ENCODE measurements around the gene IFNA1. TPM values are rescaled to one million over a fixed set of nuclear protein-coding genes. Genes with fewer than 3 reads are reported as not detected.

IFNA1 gene
- total RNA-seq, 1 donor from 2014 or later, result not detected

GRCh38 chr9:21413624-21414023, 26.6 kb upstream of the IFNA1 start:
- no peaks in the 10 kb centered on the region for H3K4me1 Mint-ChIP-seq (ENCODE audit: low read depth)
- no peaks in the 10 kb centered on the region for H3K9me3 Mint-ChIP-seq (ENCODE audit: low read depth)
- H3K4me3 Mint-ChIP-seq (ENCODE audit: low read depth), result no peak overlapping the region
- no peak overlapping the region for H3K27ac Mint-ChIP-seq
- no peaks in the 10 kb centered on the region for H3K36me3 Mint-ChIP-seq (ENCODE audit: insufficient read depth)
- TF ChIP-seq, protein P1, sequence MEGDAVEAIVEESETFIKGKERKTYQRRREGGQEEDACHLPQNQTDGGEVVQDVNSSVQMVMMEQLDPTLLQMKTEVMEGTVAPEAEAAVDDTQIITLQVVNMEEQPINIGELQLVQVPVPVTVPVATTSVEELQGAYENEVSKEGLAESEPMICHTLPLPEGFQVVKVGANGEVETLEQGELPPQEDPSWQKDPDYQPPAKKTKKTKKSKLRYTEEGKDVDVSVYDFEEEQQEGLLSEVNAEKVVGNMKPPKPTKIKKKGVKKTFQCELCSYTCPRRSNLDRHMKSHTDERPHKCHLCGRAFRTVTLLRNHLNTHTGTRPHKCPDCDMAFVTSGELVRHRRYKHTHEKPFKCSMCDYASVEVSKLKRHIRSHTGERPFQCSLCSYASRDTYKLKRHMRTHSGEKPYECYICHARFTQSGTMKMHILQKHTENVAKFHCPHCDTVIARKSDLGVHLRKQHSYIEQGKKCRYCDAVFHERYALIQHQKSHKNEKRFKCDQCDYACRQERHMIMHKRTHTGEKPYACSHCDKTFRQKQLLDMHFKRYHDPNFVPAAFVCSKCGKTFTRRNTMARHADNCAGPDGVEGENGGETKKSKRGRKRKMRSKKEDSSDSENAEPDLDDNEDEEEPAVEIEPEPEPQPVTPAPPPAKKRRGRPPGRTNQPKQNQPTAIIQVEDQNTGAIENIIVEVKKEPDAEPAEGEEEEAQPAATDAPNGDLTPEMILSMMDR (IDR thresholded peaks at IDR 0.05; ENCODE audit: unreplicated experiment), result peak; percentile 31
- no peak for DNase-seq (ENCODE audit: low spot score, unreplicated experiment)
- peaks cover 4% of the 10 kb centered on the region for H3K27me3 Mint-ChIP-seq

- Mint-ChIP-seq H3K27me3 (peaks cover 4% of the 10 kb centered on the region), H3K4me1 (ENCODE audit: low read depth) (no peaks in the 10 kb centered on the region), H3K4me3 (ENCODE audit: low read depth) (no peak overlapping the region), H3K36me3 (ENCODE audit: insufficient read depth) (no peaks in the 10 kb centered on the region), H3K9me3 (ENCODE audit: low read depth) (no peaks in the 10 kb centered on the region), H3K27ac (no peak overlapping the region)
- no peak for DNase-seq (ENCODE audit: low spot score, unreplicated experiment)
- TF ChIP-seq, protein P1 (IDR thresholded peaks at IDR 0.05; ENCODE audit: unreplicated experiment), result no peak
Observed at GRCh38 chr9:21414220-21414940, 25.9 kb upstream of the IFNA1 start.

- Mint-ChIP-seq H3K9me3 (ENCODE audit: low read depth) (no peaks in the 10 kb centered on the region), H3K27me3 (no peaks in the 10 kb centered on the region), H3K36me3 (ENCODE audit: insufficient read depth) (no peaks in the 10 kb centered on the region), H3K4me3 (ENCODE audit: low read depth) (no peak overlapping the region), H3K27ac (no peak overlapping the region), H3K4me1 (ENCODE audit: low read depth) (no peaks in the 10 kb centered on the region)
- TF ChIP-seq, protein P1 (IDR thresholded peaks at IDR 0.05; ENCODE audit: unreplicated experiment), result no peak
- no peak for DNase-seq (ENCODE audit: low spot score, unreplicated experiment)
Observed at GRCh38 chr9:21415493-21416267, 24.6 kb upstream of the IFNA1 start.

DNA sequence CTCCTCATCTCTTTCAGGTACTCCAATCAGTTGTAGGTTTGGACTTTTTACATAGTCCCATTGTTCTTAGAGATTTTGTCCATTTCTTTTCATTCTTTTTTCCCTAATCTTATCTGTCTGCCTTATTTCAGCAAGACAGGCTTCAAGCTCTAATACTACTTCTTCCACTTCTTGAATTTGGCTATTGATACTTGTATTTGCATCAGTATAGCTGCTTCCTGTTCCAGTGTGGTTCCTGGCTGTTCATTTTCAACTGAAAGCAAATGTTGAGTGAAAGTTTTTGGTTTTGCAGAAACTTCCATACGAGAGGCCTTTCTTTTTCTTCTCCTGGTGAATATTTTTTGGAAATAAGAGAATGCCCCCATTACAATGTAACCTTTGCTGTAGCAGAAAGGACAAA, 12.0 kb upstream of the IFNA1 start:
- TF ChIP-seq, protein P1 (IDR thresholded peaks at IDR 0.05; ENCODE audit: unreplicated experiment), result no peak
- Mint-ChIP-seq H3K27ac (no peak overlapping the region), H3K36me3 (ENCODE audit: insufficient read depth) (no peaks in the 10 kb centered on the region)

DNA sequence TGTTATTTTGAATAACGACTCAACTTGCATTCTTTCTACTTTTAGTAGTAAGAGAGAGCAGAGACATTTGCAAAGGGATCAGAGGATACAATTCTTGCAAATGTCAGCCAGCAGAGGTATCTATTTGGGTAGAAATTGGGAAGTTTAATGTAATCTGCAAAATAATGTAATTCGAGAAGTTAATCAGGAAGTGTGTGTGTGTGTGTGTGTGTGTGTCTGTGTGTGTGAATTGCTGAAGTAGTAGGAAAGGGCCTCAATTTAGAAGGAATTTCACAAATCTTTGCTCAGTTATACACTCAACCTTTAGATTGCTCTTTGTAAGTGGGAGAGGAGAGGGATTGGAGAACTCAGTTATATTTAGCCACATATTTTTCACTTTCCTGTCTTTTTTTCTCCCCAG, 11.0 kb upstream of the IFNA1 start:
- Mint-ChIP-seq H3K4me3 (ENCODE audit: low read depth) (no peak overlapping the region), H3K9me3 (ENCODE audit: low read depth) (peaks cover 11% of the 10 kb centered on the region), H3K27ac (no peak overlapping the region), H3K4me1 (ENCODE audit: low read depth) (no peaks in the 10 kb centered on the region), H3K27me3 (no peaks in the 10 kb centered on the region), H3K36me3 (ENCODE audit: insufficient read depth) (no peaks in the 10 kb centered on the region)
- no peak for DNase-seq (ENCODE audit: low spot score, unreplicated experiment)
- TF ChIP-seq, protein P1 (IDR thresholded peaks at IDR 0.05; ENCODE audit: unreplicated experiment), result no peak

More for the DNA sequence above, 12.0 kb upstream of the IFNA1 start:
- H3K4me1 Mint-ChIP-seq (ENCODE audit: low read depth), result no peaks in the 10 kb centered on the region
- DNase-seq (ENCODE audit: low spot score, unreplicated experiment), result no peak
- H3K9me3 Mint-ChIP-seq (ENCODE audit: low read depth), result peaks cover 11% of the 10 kb centered on the region
- no peak overlapping the region for H3K4me3 Mint-ChIP-seq (ENCODE audit: low read depth)
- H3K27me3 Mint-ChIP-seq, result no peaks in the 10 kb centered on the region

Data from progenitor cell of endocrine pancreas (in vitro differentiated cells).